ENCODE measurements around the gene SERPINB6.

- TF ChIP-seq, protein P1, sequence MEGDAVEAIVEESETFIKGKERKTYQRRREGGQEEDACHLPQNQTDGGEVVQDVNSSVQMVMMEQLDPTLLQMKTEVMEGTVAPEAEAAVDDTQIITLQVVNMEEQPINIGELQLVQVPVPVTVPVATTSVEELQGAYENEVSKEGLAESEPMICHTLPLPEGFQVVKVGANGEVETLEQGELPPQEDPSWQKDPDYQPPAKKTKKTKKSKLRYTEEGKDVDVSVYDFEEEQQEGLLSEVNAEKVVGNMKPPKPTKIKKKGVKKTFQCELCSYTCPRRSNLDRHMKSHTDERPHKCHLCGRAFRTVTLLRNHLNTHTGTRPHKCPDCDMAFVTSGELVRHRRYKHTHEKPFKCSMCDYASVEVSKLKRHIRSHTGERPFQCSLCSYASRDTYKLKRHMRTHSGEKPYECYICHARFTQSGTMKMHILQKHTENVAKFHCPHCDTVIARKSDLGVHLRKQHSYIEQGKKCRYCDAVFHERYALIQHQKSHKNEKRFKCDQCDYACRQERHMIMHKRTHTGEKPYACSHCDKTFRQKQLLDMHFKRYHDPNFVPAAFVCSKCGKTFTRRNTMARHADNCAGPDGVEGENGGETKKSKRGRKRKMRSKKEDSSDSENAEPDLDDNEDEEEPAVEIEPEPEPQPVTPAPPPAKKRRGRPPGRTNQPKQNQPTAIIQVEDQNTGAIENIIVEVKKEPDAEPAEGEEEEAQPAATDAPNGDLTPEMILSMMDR (IDR thresholded peaks at IDR 0.05), result no peak
- no peak for TF ChIP-seq POLR2A (IDR thresholded peaks at IDR 0.05)
Observed at GRCh38 chr6:2944405-2945152, 26.8 kb downstream of the SERPINB6 start.

Data from esophagus squamous epithelium (tissue), 4 donors.